22Rv1 (cell line): ENCODE results near the gene RRAD.

Experiments
- CTCF ChIP-seq: fragments of 450-650 bp; IDR thresholded peaks from 2 replicates; pipeline ENCODE4 v1.5.1; 2017; ENCODE audit warnings: mild to moderate bottlenecking
- ZFX ChIP-seq: fragments of 450-650 bp; IDR thresholded peaks from 2 replicates; pipeline ENCODE4 v1.6.1; 2017; ENCODE audit warnings: antibody characterized with exemption, borderline replicate concordance

- TF ChIP-seq ZFX (no peak), CTCF (peak; percentile 98)
Observed at GRCh38 chr16:66872943-66873684, 52.2 kb downstream of the RRAD start.
